SK-N-SH treated with all-trans-retinoic acid at 6 μM for 48 hours (cell line): ENCODE data around the gene ASTN1.

Experiments used
- RARB ChIP-seq: fragments of 250-450 bp; sonication (Bioruptor Pico); IDR thresholded peaks from 2 replicates; pipeline ENCODE4 v1.8.0; 2021; ENCODE audit warnings: mild to moderate bottlenecking, moderate library complexity
- SNAI2 ChIP-seq: fragments of 250-450 bp; sonication (Bioruptor Pico); IDR thresholded peaks from 2 replicates; pipeline ENCODE4 v1.5.0; 2020; ENCODE audit warnings: mild to moderate bottlenecking, moderate library complexity
- ZC3H10 ChIP-seq: fragments of 250-450 bp; sonication (Bioruptor Pico); IDR thresholded peaks from 2 replicates; pipeline ENCODE4 v1.5.1; 2021; ENCODE audit warnings: mild to moderate bottlenecking, moderate library complexity

GRCh38 chr1:176894450-176894849, 270.1 kb downstream of the ASTN1 start:
- TF ChIP-seq ZC3H10 (CRISPR knock-in tag) (no peak), RARB (no peak), SNAI2 (no peak)
